ENCODE measurements around the gene BNIP1.

The BNIP1 gene

DNA sequence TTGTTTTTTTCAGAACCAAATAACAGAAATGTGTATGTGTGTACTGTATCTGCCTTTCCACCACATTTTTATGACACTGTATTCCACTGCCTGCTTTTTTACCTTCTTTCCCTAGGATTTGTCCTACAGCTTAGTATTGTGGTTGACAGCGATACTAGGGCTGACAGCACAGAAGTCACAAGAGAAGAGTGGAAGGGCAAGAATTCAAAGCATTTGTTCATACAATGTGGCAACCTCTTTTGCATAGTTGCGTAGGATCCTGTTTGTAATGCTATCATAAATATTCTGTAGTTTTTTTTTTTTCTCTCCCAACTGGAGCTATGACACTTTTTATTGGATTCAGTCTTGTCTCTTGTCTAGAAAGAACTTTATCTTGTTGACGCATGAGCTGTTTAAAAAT, 5.6 kb upstream of the BNIP1 start:
- no peak overlapping the region for H3K9ac ChIP-seq
- H3K79me2 ChIP-seq = no peaks in the 10 kb centered on the region
- H3K36me3 ChIP-seq (ENCODE audit: control insufficient read depth, insufficient read depth, low read length) = no peaks in the 10 kb centered on the region
- H3K9me3 ChIP-seq (ENCODE audit: control insufficient read depth, low read length) = no peaks in the 10 kb centered on the region
- TF ChIP-seq, protein P1, sequence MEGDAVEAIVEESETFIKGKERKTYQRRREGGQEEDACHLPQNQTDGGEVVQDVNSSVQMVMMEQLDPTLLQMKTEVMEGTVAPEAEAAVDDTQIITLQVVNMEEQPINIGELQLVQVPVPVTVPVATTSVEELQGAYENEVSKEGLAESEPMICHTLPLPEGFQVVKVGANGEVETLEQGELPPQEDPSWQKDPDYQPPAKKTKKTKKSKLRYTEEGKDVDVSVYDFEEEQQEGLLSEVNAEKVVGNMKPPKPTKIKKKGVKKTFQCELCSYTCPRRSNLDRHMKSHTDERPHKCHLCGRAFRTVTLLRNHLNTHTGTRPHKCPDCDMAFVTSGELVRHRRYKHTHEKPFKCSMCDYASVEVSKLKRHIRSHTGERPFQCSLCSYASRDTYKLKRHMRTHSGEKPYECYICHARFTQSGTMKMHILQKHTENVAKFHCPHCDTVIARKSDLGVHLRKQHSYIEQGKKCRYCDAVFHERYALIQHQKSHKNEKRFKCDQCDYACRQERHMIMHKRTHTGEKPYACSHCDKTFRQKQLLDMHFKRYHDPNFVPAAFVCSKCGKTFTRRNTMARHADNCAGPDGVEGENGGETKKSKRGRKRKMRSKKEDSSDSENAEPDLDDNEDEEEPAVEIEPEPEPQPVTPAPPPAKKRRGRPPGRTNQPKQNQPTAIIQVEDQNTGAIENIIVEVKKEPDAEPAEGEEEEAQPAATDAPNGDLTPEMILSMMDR (IDR thresholded peaks at IDR 0.05) = no peak
- no peaks in the 10 kb centered on the region for H3K27me3 ChIP-seq (ENCODE audit: control insufficient read depth, insufficient read depth, low read length)
- H2AFZ ChIP-seq = no peak overlapping the region
- H3K27ac ChIP-seq = no peak overlapping the region
- no peak overlapping the region for H3K4me3 ChIP-seq (ENCODE audit: low read depth, low read length)
- H3K4me1 ChIP-seq = no peaks in the 10 kb centered on the region
- no peak overlapping the region for H3K4me2 ChIP-seq (ENCODE audit: low read length)

DNA sequence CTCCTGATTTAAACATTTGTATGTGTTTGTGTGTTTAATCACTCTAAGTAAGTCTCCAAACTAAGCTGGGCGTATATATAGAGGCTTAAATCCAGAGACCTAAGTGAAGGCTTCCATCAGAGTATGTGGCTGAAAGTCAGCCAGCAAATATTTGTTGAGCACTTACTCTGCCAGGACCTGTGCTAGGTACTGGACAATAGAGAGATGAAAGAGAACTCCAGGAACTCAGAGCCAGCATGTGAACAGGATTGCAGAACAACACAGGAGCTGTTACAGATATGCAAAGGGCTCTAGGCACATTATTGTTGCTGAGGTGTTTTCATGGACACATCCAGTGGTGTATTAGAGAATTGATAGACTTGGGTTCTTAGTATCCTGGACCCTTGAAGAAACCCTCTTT, 4.7 kb upstream of the BNIP1 start:
- Histone ChIP-seq H3K4me3 (ENCODE audit: low read depth, low read length) (no peak overlapping the region), H3K27me3 (ENCODE audit: control insufficient read depth, insufficient read depth, low read length) (no peaks in the 10 kb centered on the region), H2AFZ (no peak overlapping the region), H3K79me2 (no peaks in the 10 kb centered on the region), H3K36me3 (ENCODE audit: control insufficient read depth, insufficient read depth, low read length) (no peaks in the 10 kb centered on the region), H3K27ac (no peak overlapping the region), H3K9ac (no peak overlapping the region), H3K4me1 (no peaks in the 10 kb centered on the region), H3K9me3 (ENCODE audit: control insufficient read depth, low read length) (no peaks in the 10 kb centered on the region), H3K4me2 (ENCODE audit: low read length) (no peak overlapping the region)
- TF ChIP-seq, protein P1 (IDR thresholded peaks at IDR 0.05) = no peak

DNA sequence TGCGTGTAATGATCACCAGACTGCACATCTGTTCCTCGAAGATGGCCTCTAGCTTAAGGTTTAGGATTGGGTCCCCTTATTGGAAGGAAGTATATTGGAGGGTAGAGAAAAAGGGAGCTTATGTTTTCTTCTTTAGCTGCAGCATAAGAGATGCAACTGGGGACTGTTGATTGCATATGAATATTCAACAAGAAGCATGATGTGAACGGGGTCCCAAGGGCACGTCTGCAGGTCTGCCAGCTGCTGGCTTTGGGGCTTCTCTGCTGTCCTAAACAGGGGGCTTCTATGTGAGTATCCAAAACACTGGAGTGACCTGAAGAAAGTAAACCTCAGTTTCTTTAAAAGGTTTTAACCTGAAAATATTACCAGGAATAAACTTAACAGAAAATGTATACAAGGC, 3.6 kb upstream of the BNIP1 start:
- Histone ChIP-seq H3K4me2 (ENCODE audit: low read length) (no peak overlapping the region), H3K4me1 (no peaks in the 10 kb centered on the region), H2AFZ (no peak overlapping the region), H3K79me2 (no peaks in the 10 kb centered on the region), H3K4me3 (ENCODE audit: low read depth, low read length) (no peak overlapping the region), H3K9ac (no peak overlapping the region), H3K9me3 (ENCODE audit: control insufficient read depth, low read length) (no peaks in the 10 kb centered on the region), H3K36me3 (ENCODE audit: control insufficient read depth, insufficient read depth, low read length) (no peaks in the 10 kb centered on the region), H3K27me3 (ENCODE audit: control insufficient read depth, insufficient read depth, low read length) (no peaks in the 10 kb centered on the region), H3K27ac (no peak overlapping the region)
- TF ChIP-seq, protein P1 (IDR thresholded peaks at IDR 0.05) = no peak

DNA sequence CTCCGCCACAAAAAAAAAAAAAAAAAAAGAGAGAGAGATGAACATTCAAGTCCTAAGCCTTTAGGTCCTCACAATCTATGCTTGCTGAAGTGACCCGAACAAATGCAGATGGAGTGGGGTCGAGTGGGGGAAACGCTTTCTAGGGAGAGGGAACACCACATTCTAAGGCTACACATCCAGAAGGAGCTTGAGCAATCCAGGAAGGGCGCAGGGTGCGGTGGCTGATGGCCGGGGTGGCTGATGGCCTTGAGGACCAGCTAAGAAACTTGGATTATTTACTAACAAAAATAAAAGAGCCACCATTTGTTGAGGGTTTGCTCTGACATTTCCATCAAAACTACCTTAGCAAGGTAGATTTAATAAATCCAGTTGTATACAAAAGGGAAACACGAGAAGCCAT, 764 bp upstream of the BNIP1 start:
- TF ChIP-seq, protein P1 (IDR thresholded peaks at IDR 0.05) = no peak
- Histone ChIP-seq H3K27ac (no peak overlapping the region), H3K4me3 (ENCODE audit: low read depth, low read length) (no peak overlapping the region)

DNA sequence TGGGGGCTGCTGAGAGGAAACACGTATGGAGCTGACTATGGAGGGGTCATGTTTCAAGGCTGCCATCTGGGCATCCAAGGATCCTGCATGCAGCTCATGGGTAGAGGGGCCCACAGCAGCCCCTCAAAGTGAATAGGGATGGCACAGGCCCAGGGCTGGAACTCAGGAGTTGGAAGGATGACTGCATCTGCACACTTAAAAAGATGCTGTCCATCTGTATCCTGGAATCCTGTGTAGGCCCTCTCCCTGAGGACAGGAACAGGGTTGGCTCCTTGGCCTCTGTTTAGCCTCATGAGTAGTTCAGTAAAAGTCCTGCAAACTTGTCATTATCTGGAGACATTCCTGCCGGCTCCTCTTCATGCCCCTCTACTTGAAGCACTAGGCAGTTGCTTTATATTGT, 4.0 kb downstream of the BNIP1 start:
- H3K4me3 ChIP-seq (ENCODE audit: low read depth, low read length) = no peak overlapping the region
- H3K27me3 ChIP-seq (ENCODE audit: control insufficient read depth, insufficient read depth, low read length) = no peaks in the 10 kb centered on the region
- TF ChIP-seq, protein P1 (IDR thresholded peaks at IDR 0.05) = no peak
- H3K4me1 ChIP-seq = no peaks in the 10 kb centered on the region
- H2AFZ ChIP-seq = no peak overlapping the region
- no peaks in the 10 kb centered on the region for H3K9me3 ChIP-seq (ENCODE audit: control insufficient read depth, low read length)
- H3K4me2 ChIP-seq (ENCODE audit: low read length) = no peak overlapping the region
- no peak overlapping the region for H3K9ac ChIP-seq
- no peaks in the 10 kb centered on the region for H3K79me2 ChIP-seq
- H3K36me3 ChIP-seq (ENCODE audit: control insufficient read depth, insufficient read depth, low read length) = no peaks in the 10 kb centered on the region
- H3K27ac ChIP-seq = no peak overlapping the region

More for the DNA sequence above, 764 bp upstream of the BNIP1 start:
- Histone ChIP-seq H3K9me3 (ENCODE audit: control insufficient read depth, low read length) (no peaks in the 10 kb centered on the region), H3K9ac (no peak overlapping the region), H3K79me2 (no peaks in the 10 kb centered on the region), H3K36me3 (ENCODE audit: control insufficient read depth, insufficient read depth, low read length) (no peaks in the 10 kb centered on the region), H3K4me1 (no peaks in the 10 kb centered on the region), H2AFZ (peak overlapping the region; percentile 98), H3K4me2 (ENCODE audit: low read length) (no peak overlapping the region), H3K27me3 (ENCODE audit: control insufficient read depth, insufficient read depth, low read length) (no peaks in the 10 kb centered on the region)

All from parathyroid adenoma (tissue), 2 donors.